ENCODE measurements around the gene VTN.
A peak's percentile ranks its signal among the peaks of the same experiment; 100 is the strongest.

VTN gene

GRCh38 chr17:28395968-28396367, 25.9 kb upstream of the VTN start:
- DNase-seq (ENCODE audit: insufficient read length, low spot score) (no peak), FAIRE-seq (no peak)

DNA sequence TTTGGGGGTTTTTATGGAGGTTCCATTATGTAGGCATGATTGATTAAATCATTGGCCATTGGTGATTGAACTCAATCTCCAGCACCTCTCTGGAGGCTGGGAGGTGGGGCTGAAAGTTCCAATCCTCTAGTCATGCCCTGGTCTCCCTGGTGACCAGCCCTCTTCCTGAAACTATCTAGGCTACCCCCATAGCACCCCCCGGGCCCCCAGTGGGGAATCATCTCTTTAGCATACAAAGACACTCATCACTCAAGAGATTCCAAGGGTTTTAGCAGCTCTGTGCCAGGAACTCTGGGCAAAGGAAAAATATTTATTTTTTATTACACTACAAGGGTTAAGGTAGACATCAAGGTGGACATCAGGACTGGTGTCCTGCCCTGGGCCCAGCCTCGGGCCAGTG, 25.3 kb upstream of the VTN start:
- no peak for DNase-seq (ENCODE audit: insufficient read length, low spot score)
- FAIRE-seq = no peak

GRCh38 chr17:28394337-28395116, 24.4 kb upstream of the VTN start:
- DNase-seq (ENCODE audit: insufficient read length, low spot score) = no peak

GRCh38 chr17:28392491-28392890, 22.4 kb upstream of the VTN start:
- DNase-seq (ENCODE audit: insufficient read length, low spot score) (no peak), FAIRE-seq (no peak)

More at GRCh38 chr17:28394337-28395116, 24.4 kb upstream of the VTN start:
- FAIRE-seq = no peak

DNA sequence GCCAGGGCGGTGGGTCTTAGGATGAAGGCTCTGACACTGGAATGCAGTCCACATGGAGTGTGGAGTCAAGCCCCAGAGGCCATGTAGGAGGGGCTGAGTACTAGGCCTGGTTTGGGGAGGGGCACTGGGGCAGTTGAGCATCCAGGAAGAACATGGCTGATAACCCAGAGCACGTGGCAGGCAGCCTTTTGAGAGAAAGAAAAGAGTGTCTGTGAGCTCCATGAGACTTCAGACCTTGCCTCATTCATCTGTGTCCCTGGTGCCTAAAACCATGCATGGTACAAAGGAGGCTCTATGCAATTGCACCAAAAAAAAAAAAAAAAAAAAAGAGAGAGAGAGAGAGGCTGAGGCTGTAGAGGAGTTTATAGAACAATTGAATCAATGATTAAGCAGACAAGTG, 21.3 kb upstream of the VTN start:
- no peak for DNase-seq (ENCODE audit: insufficient read length, low spot score)
- no peak for FAIRE-seq

GRCh38 chr17:28390984-28391383, 20.9 kb upstream of the VTN start:
- DNase-seq (ENCODE audit: insufficient read length, low spot score) (no peak), FAIRE-seq (no peak)

- FAIRE-seq = no peak
Observed at GRCh38 chr17:28390563-28390962, 20.5 kb upstream of the VTN start.

GRCh38 chr17:28390141-28390540, 20.0 kb upstream of the VTN start:
- FAIRE-seq (no peak), DNase-seq (ENCODE audit: insufficient read length, low spot score) (no peak)

More at GRCh38 chr17:28390563-28390962, 20.5 kb upstream of the VTN start:
- no peak for DNase-seq (ENCODE audit: insufficient read length, low spot score)

- DNase-seq (ENCODE audit: insufficient read length, low spot score) (no peak), FAIRE-seq (no peak)
Observed at GRCh38 chr17:28388106-28388505, 18.0 kb upstream of the VTN start.

- FAIRE-seq = no peak
Observed at GRCh38 chr17:28386391-28386790, 16.3 kb upstream of the VTN start.

DNA sequence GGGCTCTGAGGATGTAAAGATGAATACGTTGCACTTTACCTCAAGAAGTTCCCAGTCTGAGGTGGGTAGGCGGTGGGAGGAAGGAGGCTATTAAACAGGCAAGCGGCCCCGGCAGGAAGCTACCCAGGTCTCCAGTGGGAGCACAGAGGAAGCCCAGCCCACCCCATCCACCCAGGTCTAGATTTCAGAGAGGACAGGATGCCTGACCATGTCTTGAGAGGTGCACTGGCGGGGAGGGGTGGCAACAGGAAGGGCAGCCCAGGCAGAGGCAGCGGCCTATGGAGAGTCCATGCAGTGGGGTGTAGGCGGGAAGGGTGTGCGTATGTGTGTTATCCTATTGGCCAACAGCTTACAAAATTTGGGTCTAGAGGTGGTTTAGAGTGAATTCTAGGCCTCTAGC, 15.3 kb upstream of the VTN start:
- no peak for FAIRE-seq
- DNase-seq (ENCODE audit: insufficient read length, low spot score) = no peak

More at GRCh38 chr17:28386391-28386790, 16.3 kb upstream of the VTN start:
- no peak for DNase-seq (ENCODE audit: insufficient read length, low spot score)

- DNase-seq (ENCODE audit: insufficient read length, low spot score) (no peak), FAIRE-seq (no peak)
Observed at GRCh38 chr17:28385037-28385400, 14.9 kb upstream of the VTN start.

- DNase-seq (ENCODE audit: insufficient read length, low spot score) (peak; percentile 76), FAIRE-seq (peak; percentile 79)
Observed at GRCh38 chr17:28384281-28385036, 14.4 kb upstream of the VTN start.

GRCh38 chr17:28381141-28381825, 11.2 kb upstream of the VTN start:
- FAIRE-seq (no peak), DNase-seq (ENCODE audit: insufficient read length, low spot score) (no peak)

DNA sequence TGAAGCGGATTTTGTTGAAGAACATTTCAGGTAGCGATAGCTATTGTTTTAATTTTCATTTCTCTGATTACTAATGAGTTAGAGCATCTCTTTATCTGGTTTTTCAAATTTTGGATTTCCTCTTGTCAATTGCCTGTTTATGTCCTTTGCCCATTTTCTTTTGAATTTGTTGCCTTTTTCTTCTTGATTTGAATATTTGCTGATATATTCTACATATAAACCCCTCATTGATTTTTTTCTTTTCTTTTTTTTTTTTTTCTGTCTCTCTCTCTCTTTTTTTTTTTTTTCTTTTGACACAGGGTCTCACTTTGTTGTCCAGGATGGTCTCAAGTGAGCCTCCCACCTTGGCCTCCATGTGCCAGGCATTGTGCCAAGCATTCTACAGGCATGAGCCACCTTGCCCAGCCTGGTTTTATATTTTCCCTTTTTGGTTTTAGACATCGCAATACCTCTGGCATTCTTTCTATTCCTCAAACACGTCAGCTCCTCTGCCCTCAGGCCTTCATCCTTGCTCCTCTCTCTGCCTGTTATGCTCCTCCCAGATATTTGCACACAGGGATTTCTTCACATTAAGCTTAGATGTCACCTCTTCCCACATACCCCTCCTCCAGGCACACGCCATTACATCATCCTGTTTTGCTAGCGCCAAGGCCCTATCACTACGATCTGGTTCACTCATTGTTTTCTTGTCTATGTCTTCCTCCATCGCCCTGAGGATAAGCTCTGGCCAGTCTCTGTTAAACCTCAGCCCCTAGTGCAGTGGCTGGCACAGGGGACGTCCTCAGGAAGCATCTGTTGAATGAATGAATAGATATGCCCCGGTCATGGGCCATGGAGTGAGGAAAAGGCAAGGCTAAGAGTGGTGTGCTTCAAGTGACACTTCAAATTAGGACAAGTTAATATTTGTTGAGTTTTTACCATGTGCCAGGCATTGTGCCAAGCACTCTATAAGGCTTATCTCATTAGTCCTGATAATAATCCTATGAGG, 10.0 kb upstream of the VTN start:
- DNase-seq (ENCODE audit: insufficient read length, low spot score) (no peak), FAIRE-seq (no peak)

DNA sequence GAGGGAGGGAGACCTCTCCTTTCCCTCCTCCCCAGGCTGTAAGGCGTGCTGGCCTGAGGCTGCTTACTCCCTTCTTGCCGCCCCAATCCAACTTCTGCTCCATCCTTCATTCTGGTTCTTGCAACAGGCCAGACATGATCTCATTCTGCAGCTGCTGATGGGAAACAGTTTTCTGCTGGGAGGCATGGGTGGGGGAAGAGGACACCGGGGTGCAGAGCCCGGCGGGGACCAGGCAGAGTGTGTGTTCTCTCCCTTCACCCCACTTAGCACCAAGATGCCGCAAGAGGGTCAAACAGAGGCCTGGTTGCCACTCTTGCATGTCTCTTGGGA, 2.8 kb upstream of the VTN start:
- no peak for DNase-seq (ENCODE audit: insufficient read length, low spot score)
- no peak for FAIRE-seq

DNA sequence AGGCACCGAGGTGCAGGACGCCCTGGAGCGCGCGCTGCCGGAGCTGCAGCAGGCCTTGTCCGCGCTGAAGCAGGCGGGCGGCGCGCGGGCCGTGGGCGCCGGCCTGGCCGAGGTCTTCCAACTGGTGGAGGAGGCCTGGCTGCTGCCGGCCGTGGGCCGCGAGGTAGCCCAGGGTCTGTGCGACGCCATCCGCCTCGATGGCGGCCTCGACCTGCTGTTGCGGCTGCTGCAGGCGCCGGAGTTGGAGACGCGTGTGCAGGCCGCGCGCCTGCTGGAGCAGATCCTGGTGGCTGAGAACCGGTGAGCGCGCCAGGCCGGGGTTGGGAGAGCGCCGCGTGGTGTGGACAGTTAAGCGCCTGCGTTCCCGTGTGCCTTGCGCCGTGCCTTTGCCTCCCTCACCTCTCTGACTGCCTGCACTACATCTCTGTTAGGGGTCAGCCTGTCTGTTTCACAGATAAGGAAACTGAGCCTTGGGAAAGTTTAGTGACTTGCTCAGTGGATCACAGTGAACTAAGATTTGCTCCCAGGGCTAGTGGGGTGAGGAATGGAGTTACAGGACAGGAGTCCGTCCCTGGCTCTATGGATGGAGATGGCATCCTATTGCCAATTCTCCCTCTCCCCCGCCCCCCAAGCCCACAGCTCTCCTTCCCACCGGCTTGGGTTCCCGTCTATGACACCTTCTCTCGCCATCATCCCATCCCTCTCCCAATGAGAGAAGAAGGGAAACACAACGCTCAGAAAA, 2.3 kb upstream of the VTN start:
- DNase-seq (ENCODE audit: insufficient read length, low spot score) (no peak), FAIRE-seq (no peak)

- peak; percentile 96 for DNase-seq (ENCODE audit: insufficient read length, low spot score)
- FAIRE-seq = peak; percentile 81
Observed at GRCh38 chr17:28371245-28372202, 1.4 kb upstream of the VTN start, which contains the start of gene SARM1. SARM1 (plus strand) TSS chr17:28371694; CDS start chr17:28372033, 339 bp downstream.

DNA sequence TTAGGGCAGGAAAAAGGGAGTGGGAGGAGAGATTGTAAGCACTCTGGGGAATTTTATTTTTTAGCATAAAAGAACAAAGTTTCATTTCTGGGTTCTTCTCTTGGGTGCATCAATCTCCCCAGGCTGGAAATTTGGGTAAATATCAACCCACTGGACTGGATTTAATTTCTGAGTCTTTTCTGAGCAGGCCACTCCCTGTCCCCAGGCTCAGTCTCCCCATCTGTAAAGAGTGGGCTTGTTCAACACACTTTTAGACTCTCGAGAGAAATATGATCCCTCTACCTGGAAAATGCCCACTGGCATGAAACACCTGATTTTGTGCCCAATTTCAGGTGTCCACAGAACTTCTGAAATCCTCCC, 617 bp upstream of the VTN start:
- DNase-seq (ENCODE audit: insufficient read length, low spot score) (no peak), FAIRE-seq (no peak)
